ENCODE data around the gene FCGR1A. TPM values are rescaled to one million over a fixed set of nuclear protein-coding genes. Genes with fewer than 3 reads are reported as not detected.
"Not testable (repeated sequence)": the region's sequence is repeated elsewhere in the genome, so short reads cannot be mapped to it uniquely, and the experiment has no call there.

Gene FCGR1A
- total and polyA plus RNA-seq, 9 of the 15 experiments (the other 6 are each of a cell fraction or from before 2014, with no cell fraction given): 0.10 to 0.29 (median 0.17) TPM; not detected in 3

- not testable (repeated sequence) for ATAC-seq
Observed at GRCh38 chr1:149746463-149747356, 35.8 kb upstream of the FCGR1A start.

GRCh38 chr1:149747359-149748143 lies 34.9 kb upstream of the FCGR1A start:
- ATAC-seq; POLR2A ChIA-PET; in situ Hi-C loops (cut with MboI); H3K27me3 ChIP-seq (ENCODE audit: control insufficient read depth in 2 of 2, insufficient read depth in 2 of 2, low read length in 2 of 2); H3K27ac ChIP-seq (ENCODE audit: extremely low read depth, low read depth, low read length); BruUV-seq (replicated peaks); FAIRE-seq; H3K79me2 ChIP-seq (ENCODE audit: control insufficient read depth, insufficient read depth, low read length); H3K4me1 ChIP-seq (replicated peaks in 1 of 2; ENCODE audit: control insufficient read depth in 2 of 2, insufficient read depth in 2 of 2, low read length in 2 of 2); H3K4me3 ChIP-seq; H3K9me3 ChIP-seq (replicated peaks; ENCODE audit: control insufficient read depth, insufficient read depth, low read depth, low read length); H2AFZ ChIP-seq (ENCODE audit: low read depth, low read length); H4K20me1 ChIP-seq (replicated peaks; ENCODE audit: control insufficient read depth, insufficient read depth, low read length); CTCF ChIA-PET (ENCODE audit: low intra/inter-chr PET ratio); H3K4me2 ChIP-seq (ENCODE audit: insufficient read depth, low read length); H3K9me1 ChIP-seq (ENCODE audit: control insufficient read depth, insufficient read depth, low read length); H3K36me3 ChIP-seq (ENCODE audit: control insufficient read depth, insufficient read depth, low read length); intact Hi-C loops (cut with micrococcal nuclease); H3K9ac ChIP-seq (ENCODE audit: insufficient read depth in 1 of 2, low read depth in 2 of 2, low read length in 2 of 2); DNase-seq (ENCODE audit: extremely low read depth in 1 of 4, low spot score in 3 of 4): not testable (repeated sequence)
- 57% methylated on average over 9 of the region's 40 CpGs for WGBS (ENCODE audit: insufficient coverage, low coverage, missing lambda C conversion rate)

More at GRCh38 chr1:149746463-149747356, 35.8 kb upstream of the FCGR1A start:
- H3K9me1 ChIP-seq (ENCODE audit: control insufficient read depth, insufficient read depth, low read length); in situ Hi-C loops (cut with MboI); H4K20me1 ChIP-seq (replicated peaks; ENCODE audit: control insufficient read depth, insufficient read depth, low read length); CTCF ChIA-PET (ENCODE audit: low intra/inter-chr PET ratio); H3K27me3 ChIP-seq (ENCODE audit: control insufficient read depth in 2 of 2, insufficient read depth in 2 of 2, low read length in 2 of 2); H3K4me2 ChIP-seq (ENCODE audit: insufficient read depth, low read length); H2AFZ ChIP-seq (ENCODE audit: low read depth, low read length); intact Hi-C loops (cut with micrococcal nuclease); H3K79me2 ChIP-seq (ENCODE audit: control insufficient read depth, insufficient read depth, low read length); H3K9ac ChIP-seq (ENCODE audit: insufficient read depth in 1 of 2, low read depth in 2 of 2, low read length in 2 of 2); H3K36me3 ChIP-seq (ENCODE audit: control insufficient read depth, insufficient read depth, low read length); H3K4me3 ChIP-seq; H3K4me1 ChIP-seq (replicated peaks in 1 of 2; ENCODE audit: control insufficient read depth in 2 of 2, insufficient read depth in 2 of 2, low read length in 2 of 2); H3K27ac ChIP-seq (ENCODE audit: extremely low read depth, low read depth, low read length); FAIRE-seq; BruUV-seq (replicated peaks); POLR2A ChIA-PET; H3K9me3 ChIP-seq (replicated peaks; ENCODE audit: control insufficient read depth, insufficient read depth, low read depth, low read length); DNase-seq (ENCODE audit: extremely low read depth in 1 of 4, low spot score in 3 of 4): not testable (repeated sequence)
- WGBS (ENCODE audit: insufficient coverage, low coverage, missing lambda C conversion rate): 75% methylated on average over 19 of the region's 41 CpGs

GRCh38 chr1:149748144-149748500 lies 34.4 kb upstream of the FCGR1A start:
- in situ Hi-C loops (cut with MboI); H3K4me3 ChIP-seq; H3K4me1 ChIP-seq (replicated peaks in 1 of 2; ENCODE audit: control insufficient read depth in 2 of 2, insufficient read depth in 2 of 2, low read length in 2 of 2); FAIRE-seq; H2AFZ ChIP-seq (ENCODE audit: low read depth, low read length); DNase-seq (ENCODE audit: extremely low read depth in 1 of 4, low spot score in 3 of 4); POLR2A ChIA-PET; H3K36me3 ChIP-seq (ENCODE audit: control insufficient read depth, insufficient read depth, low read length); H3K9me3 ChIP-seq (replicated peaks; ENCODE audit: control insufficient read depth, insufficient read depth, low read depth, low read length); H4K20me1 ChIP-seq (replicated peaks; ENCODE audit: control insufficient read depth, insufficient read depth, low read length); H3K27ac ChIP-seq (ENCODE audit: extremely low read depth, low read depth, low read length); H3K27me3 ChIP-seq (ENCODE audit: control insufficient read depth in 2 of 2, insufficient read depth in 2 of 2, low read length in 2 of 2); BruUV-seq (replicated peaks); H3K4me2 ChIP-seq (ENCODE audit: insufficient read depth, low read length); CTCF ChIA-PET (ENCODE audit: low intra/inter-chr PET ratio); H3K79me2 ChIP-seq (ENCODE audit: control insufficient read depth, insufficient read depth, low read length); H3K9me1 ChIP-seq (ENCODE audit: control insufficient read depth, insufficient read depth, low read length); ATAC-seq; H3K9ac ChIP-seq (ENCODE audit: insufficient read depth in 1 of 2, low read depth in 2 of 2, low read length in 2 of 2); intact Hi-C loops (cut with micrococcal nuclease): not testable (repeated sequence)
- 68% methylated on average over 7 of the region's 8 CpGs for WGBS (ENCODE audit: insufficient coverage, low coverage, missing lambda C conversion rate)

Measured in K562 (cell line).